Measurements from ENCODE around the gene BCL2L2. TPM values are rescaled to one million over a fixed set of nuclear protein-coding genes. Genes with fewer than 3 reads are reported as not detected.

Gene BCL2L2
- total RNA-seq, 1 experiment from 2014 or later, result 18.2 TPM

- peak; percentile 1 for ATAC-seq
- Mint-ChIP-seq H3K4me1 (peaks cover 10% of the 10 kb centered on the region), H3K27me3 (ENCODE audit: low read depth) (peaks cover 58% of the 10 kb centered on the region), H3K27ac (no peak overlapping the region), H3K4me3 (peak overlapping the region; percentile 74), H3K36me3 (peaks cover 5% of the 10 kb centered on the region), H3K9me3 (no peaks in the 10 kb centered on the region)
- DNase-seq (ENCODE audit: low spot score), result no peak
- CTCF ChIA-PET, result interaction anchor here (0.6 to 3.7 kb wide), 15 partner anchors 8 to 257 kb away, joined by 3 to 27 read pairs (median 6); partner anchors contain the start of genes CEBPE, CMTM5, HOMEZ and PABPN1
- POLR2A ChIA-PET, result interaction anchor here (0.7 to 2.7 kb wide), 4 partner anchors 19 to 207 kb away, joined by 3 to 18 read pairs (median 4); partner anchors contain the start of genes ACIN1, C14orf119 and PABPN1
- no peak for TF ChIP-seq E2F4 (CRISPR knock-in tag; IDR thresholded peaks at IDR 0.05; ENCODE audit: borderline replicate concordance, low read depth)
- no peak; the same call in 1 of the 2 replicates for TF ChIP-seq RELA (CRISPR knock-in tag; IDR thresholded peaks at IDR 0.05; ENCODE audit: borderline replicate concordance)
- TF ChIP-seq MLX (CRISPR knock-in tag; IDR thresholded peaks at IDR 0.05), result no peak
- TF ChIP-seq ZNF281 (CRISPR knock-in tag; IDR thresholded peaks at IDR 0.05), result no peak
- no peak for TF ChIP-seq ZNF416 (CRISPR knock-in tag; IDR thresholded peaks at IDR 0.05)
- TF ChIP-seq RORB (CRISPR knock-in tag; IDR thresholded peaks at IDR 0.05), result no peak
- no peak for TF ChIP-seq ZMAT4 (CRISPR knock-in tag; IDR thresholded peaks at IDR 0.05)
- TF ChIP-seq USF2 (CRISPR knock-in tag; IDR thresholded peaks at IDR 0.05), result no peak
- peak; percentile 67; the same call in 1 of the 2 replicates for TF ChIP-seq ARID4B (CRISPR knock-in tag; IDR thresholded peaks at IDR 0.05; ENCODE audit: borderline replicate concordance)
- no peak for TF ChIP-seq TEAD4 (CRISPR knock-in tag; IDR thresholded peaks at IDR 0.05)
- no peak for TF ChIP-seq MYBL2 (CRISPR knock-in tag; IDR thresholded peaks at IDR 0.05)
- TF ChIP-seq SMAD4 (CRISPR knock-in tag; IDR thresholded peaks at IDR 0.05), result no peak
- TF ChIP-seq ATF1 (CRISPR knock-in tag; IDR thresholded peaks at IDR 0.05), result no peak
- TF ChIP-seq E2F1 (CRISPR knock-in tag; IDR thresholded peaks at IDR 0.05), result 0 out of 2 replicates have a peak, but pooled peaks have one; percentile 36
- no peak for TF ChIP-seq ZNF121 (CRISPR knock-in tag; IDR thresholded peaks at IDR 0.05)
- no peak for TF ChIP-seq CREM (CRISPR knock-in tag; IDR thresholded peaks at IDR 0.05)
- TF ChIP-seq JUN (CRISPR knock-in tag; IDR thresholded peaks at IDR 0.05), result 0 out of 2 replicates have a peak, but pooled peaks have one; percentile 69
- TF ChIP-seq TP53 (CRISPR knock-in tag; IDR thresholded peaks at IDR 0.05), result peak; percentile 8; the same call in 1 of the 2 replicates
- TF ChIP-seq HMGA2 (CRISPR knock-in tag; IDR thresholded peaks at IDR 0.05), result no peak
- 0 out of 2 replicates have a peak, but pooled peaks have one; percentile 46 for TF ChIP-seq ESRRA (CRISPR knock-in tag; IDR thresholded peaks at IDR 0.05; ENCODE audit: borderline replicate concordance)
- TF ChIP-seq ZNF263 (CRISPR knock-in tag; IDR thresholded peaks at IDR 0.05; ENCODE audit: low read depth), result no peak
- TF ChIP-seq CREB1 (CRISPR knock-in tag; IDR thresholded peaks at IDR 0.05), result peak; percentile 34; the same call in 1 of the 2 replicates
- TF ChIP-seq ZBTB43 (CRISPR knock-in tag; IDR thresholded peaks at IDR 0.05), result no peak
- no peak for TF ChIP-seq TCF7 (CRISPR knock-in tag; IDR thresholded peaks at IDR 0.05; ENCODE audit: low read depth)
- no peak for TF ChIP-seq KAT7 (CRISPR knock-in tag; IDR thresholded peaks at IDR 0.05; ENCODE audit: borderline replicate concordance)
These were observed 4.7 kb upstream of the BCL2L2 start for GRCh38 chr14:23301969-23302289.

Data from WTC11 (cell line).